GM23248 (cell line): ENCODE data around the gene CASP14.

ENCODE experiments used
- EZH2 ChIP-seq: fragments of 200-600 bp; sonication (generic); IDR thresholded peaks from 2 replicates; pipeline ENCODE4 v1.6.1; 2018; ENCODE audit warnings: antibody characterized with exemption, mild to moderate bottlenecking; ENCODE audit not compliant: insufficient read depth, poor library complexity, severe bottlenecking
- EZH2phosphoT487 ChIP-seq: fragments of 200-600 bp; sonication (generic); IDR thresholded peaks from 2 replicates; pipeline ENCODE4 v1.6.1; 2018; ENCODE audit warnings: antibody characterized with exemption, moderate library complexity, mild to moderate bottlenecking, low read depth; ENCODE audit not compliant: insufficient read depth

DNA sequence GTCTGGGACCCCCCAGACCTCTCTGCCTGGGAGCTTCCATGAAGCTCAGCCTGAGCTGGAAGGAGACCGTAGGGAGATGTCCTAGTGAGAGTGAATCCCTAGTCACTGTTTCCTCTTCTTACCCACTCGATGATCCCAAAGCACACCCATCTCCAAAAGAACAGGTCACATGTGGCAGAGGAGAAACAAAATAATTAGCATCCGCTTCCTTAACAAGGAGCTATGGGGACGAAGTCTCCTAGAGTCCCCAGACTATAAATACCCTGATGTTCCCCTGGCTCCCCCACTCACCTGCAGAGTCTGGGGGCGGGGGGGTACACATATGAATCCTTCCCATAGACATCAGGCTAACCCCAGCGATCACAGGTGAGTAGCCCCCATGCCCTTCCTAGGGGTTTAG is 32.6 kb downstream of the CASP14 start, which contains the start of gene OR1I1:
- TF ChIP-seq EZH2 (no peak), EZH2phosphoT487 (no peak)
